Measurements from ENCODE around the gene EFCAB13. TPM values are rescaled to one million over a fixed set of nuclear protein-coding genes. Genes with fewer than 3 reads are reported as not detected.
A peak's percentile ranks its signal among the peaks of the same experiment; 100 is the strongest.

The EFCAB13 gene
- total RNA-seq, 1 experiment from 2014 or later: 1.4 TPM

GRCh38 chr17:47311420-47311819, 12.3 kb upstream of the EFCAB13 start:
- TF ChIP-seq CTCF (IDR thresholded peaks at IDR 0.05; ENCODE audit: unreplicated experiment): no peak
- no TSS peak for BruUV-seq (replicated peaks)
- intact Hi-C loops (cut with micrococcal nuclease): loop anchor here (10.0 kb wide), 1 partner anchor 367 kb away; no protein-coding TSS in a partner anchor
- Mint-ChIP-seq H3K27ac (ENCODE audit: low read depth, unreplicated experiment) (no peak overlapping the region), H3K4me3 (ENCODE audit: unreplicated experiment) (no peak overlapping the region), H3K27me3 (ENCODE audit: insufficient read depth, unreplicated experiment) (no peaks in the 10 kb centered on the region), H3K9me3 (ENCODE audit: unreplicated experiment) (no peaks in the 10 kb centered on the region), H3K36me3 (ENCODE audit: insufficient read depth, unreplicated experiment) (peaks cover 6% of the 10 kb centered on the region), H3K4me1 (ENCODE audit: insufficient read depth, unreplicated experiment) (peaks cover 8% of the 10 kb centered on the region)
- ChIA-PET POLR2A (no interaction called here), CTCF (interaction anchor here (0.9 to 6.2 kb wide), 3 partner anchors 68 to 82 kb away, joined by 3 to 90 read pairs (median 7); no protein-coding TSS in a partner anchor)
- no peak for DNase-seq (ENCODE audit: unreplicated experiment)

- Mint-ChIP-seq H3K4me3 (ENCODE audit: unreplicated experiment) (no peak overlapping the region), H3K27ac (ENCODE audit: low read depth, unreplicated experiment) (peak overlapping the region; percentile 23), H3K27me3 (ENCODE audit: insufficient read depth, unreplicated experiment) (no peaks in the 10 kb centered on the region), H3K4me1 (ENCODE audit: insufficient read depth, unreplicated experiment) (peaks cover 4% of the 10 kb centered on the region), H3K36me3 (ENCODE audit: insufficient read depth, unreplicated experiment) (peaks cover 6% of the 10 kb centered on the region), H3K9me3 (ENCODE audit: unreplicated experiment) (no peaks in the 10 kb centered on the region)
- peak; percentile 89 for TF ChIP-seq CTCF (IDR thresholded peaks at IDR 0.05; ENCODE audit: unreplicated experiment)
- no TSS peak for BruUV-seq (replicated peaks)
- DNase-seq (ENCODE audit: unreplicated experiment): peak; percentile 83
- intact Hi-C loops (cut with micrococcal nuclease): loop anchor here (1.0 to 10.0 kb wide), 5 partner anchors 38 to 371 kb away; partner anchors contain the start of genes CDC27 and ITGB3
- ChIA-PET CTCF (interaction anchor here (0.6 to 6.2 kb wide), 24 partner anchors 10 to 222 kb away, joined by 3 to 90 read pairs (median 4); no protein-coding TSS in a partner anchor), POLR2A (interaction anchor here (0.6 to 1.3 kb wide), 8 partner anchors 9 to 246 kb away, joined by 3 to 10 read pairs (median 4); partner anchors contain the start of genes CDC27, EFCAB13 and MYL4)
These were observed 8.1 kb upstream of the EFCAB13 start for GRCh38 chr17:47315451-47316266.

- H3K36me3 Mint-ChIP-seq (ENCODE audit: insufficient read depth, unreplicated experiment): peaks cover 6% of the 10 kb centered on the region
- ChIA-PET CTCF (interaction anchor here (0.9 to 6.2 kb wide), 14 partner anchors 11 to 87 kb away, joined by 3 to 90 read pairs (median 5); no protein-coding TSS in a partner anchor), POLR2A (interaction anchor here (0.6 to 1.3 kb wide), 7 partner anchors 8 to 246 kb away, joined by 3 to 10 read pairs (median 4); partner anchors contain the start of genes CDC27 and EFCAB13)
- no peak overlapping the region for H3K27ac Mint-ChIP-seq (ENCODE audit: low read depth, unreplicated experiment)
- BruUV-seq (replicated peaks): no TSS peak
- no peak overlapping the region for H3K4me3 Mint-ChIP-seq (ENCODE audit: unreplicated experiment)
- intact Hi-C loops (cut with micrococcal nuclease): loop anchor here (5.0 to 10.0 kb wide), 2 partner anchors 39 to 372 kb away; no protein-coding TSS in a partner anchor
- H3K27me3 Mint-ChIP-seq (ENCODE audit: insufficient read depth, unreplicated experiment): no peaks in the 10 kb centered on the region
- H3K4me1 Mint-ChIP-seq (ENCODE audit: insufficient read depth, unreplicated experiment): peaks cover 4% of the 10 kb centered on the region
- peaks cover 5% of the 10 kb centered on the region for H3K9me3 Mint-ChIP-seq (ENCODE audit: unreplicated experiment)
- peak; percentile 50 for DNase-seq (ENCODE audit: unreplicated experiment)
- no peak for TF ChIP-seq CTCF (IDR thresholded peaks at IDR 0.05; ENCODE audit: unreplicated experiment)
These were observed 7.4 kb upstream of the EFCAB13 start for GRCh38 chr17:47316311-47316710.

GRCh38 chr17:47317119-47317518, 6.6 kb upstream of the EFCAB13 start:
- H3K4me3 Mint-ChIP-seq (ENCODE audit: unreplicated experiment): no peak overlapping the region
- H3K27me3 Mint-ChIP-seq (ENCODE audit: insufficient read depth, unreplicated experiment): no peaks in the 10 kb centered on the region
- peaks cover 6% of the 10 kb centered on the region for H3K36me3 Mint-ChIP-seq (ENCODE audit: insufficient read depth, unreplicated experiment)
- POLR2A ChIA-PET: interaction anchor here (0.6 kb wide), 1 partner anchor 44 kb away, joined by 4 read pairs; no protein-coding TSS in a partner anchor
- no TSS peak for BruUV-seq (replicated peaks)
- TF ChIP-seq CTCF (IDR thresholded peaks at IDR 0.05; ENCODE audit: unreplicated experiment): no peak
- H3K4me1 Mint-ChIP-seq (ENCODE audit: insufficient read depth, unreplicated experiment): peaks cover 4% of the 10 kb centered on the region
- no peak for DNase-seq (ENCODE audit: unreplicated experiment)
- intact Hi-C loops (cut with micrococcal nuclease): loop anchor here (5.0 to 10.0 kb wide), 2 partner anchors 40 to 372 kb away; no protein-coding TSS in a partner anchor
- H3K27ac Mint-ChIP-seq (ENCODE audit: low read depth, unreplicated experiment): no peak overlapping the region
- CTCF ChIA-PET: interaction anchor here (0.6 to 6.2 kb wide), 7 partner anchors 11 to 172 kb away, joined by 3 to 90 read pairs (median 10); no protein-coding TSS in a partner anchor
- peaks cover 7% of the 10 kb centered on the region for H3K9me3 Mint-ChIP-seq (ENCODE audit: unreplicated experiment)

Measured in MCF 10A (cell line).